MCF 10A (cell line): ENCODE data around the gene LOXL3. TPM values are rescaled to one million over a fixed set of nuclear protein-coding genes. Genes with fewer than 3 reads are reported as not detected.

Experiments
- BruUV-seq: library from RNA; stranded (reverse); fragments of 400-500 nt; replicated peaks from 2 replicates; lab custom pipeline; 2021; lab: Mats Ljungman, UMichigan
- CTCF ChIA-PET: fragments of 300-600 bp; sonication (Branson Sonifier 250); formaldehyde crosslinking; extraction: SDS; loops from one replicate; lab custom pipeline; 2021; ENCODE audit warnings: antibody characterized with exemption, inconsistent platforms; lab: Yijun Ruan, JAX
- POLR2A ChIA-PET: fragments of 300-600, 350-650 bp; sonication (Branson Sonifier 250); formaldehyde crosslinking; extraction: SDS; loops from one replicate; lab custom pipeline; 2020; ENCODE audit warnings: antibody characterized with exemption, inconsistent platforms; lab: Yijun Ruan, JAX
- DNase-seq: peaks from one replicate; pipeline ENCODE4 v3.0.0-alpha.2; 2018; ENCODE audit not compliant: unreplicated experiment
- H3K27ac Mint-ChIP-seq: one replicate; pipeline ENCODE4 v1.8.0; 2022; ENCODE audit warnings: mild to moderate bottlenecking, low read depth, mixed read lengths; ENCODE audit not compliant: unreplicated experiment
- H3K27me3 Mint-ChIP-seq: one replicate; pipeline ENCODE4 v1.8.0; 2022; ENCODE audit warnings: mixed read lengths; ENCODE audit not compliant: insufficient read depth, unreplicated experiment
- H3K36me3 Mint-ChIP-seq: one replicate; pipeline ENCODE4 v1.8.0; 2022; ENCODE audit warnings: mild to moderate bottlenecking, moderate library complexity, mixed read lengths; ENCODE audit not compliant: insufficient read depth, unreplicated experiment
- H3K4me1 Mint-ChIP-seq: one replicate; pipeline ENCODE4 v1.8.0; 2022; ENCODE audit warnings: mixed read lengths; ENCODE audit not compliant: insufficient read depth, unreplicated experiment
- H3K4me3 Mint-ChIP-seq: one replicate; pipeline ENCODE4 v1.8.0; 2022; ENCODE audit warnings: mild to moderate bottlenecking, moderate library complexity, mixed read lengths; ENCODE audit not compliant: unreplicated experiment
- H3K9me3 Mint-ChIP-seq: one replicate; pipeline ENCODE4 v1.8.0; 2022; ENCODE audit warnings: mixed read lengths; ENCODE audit not compliant: unreplicated experiment
- intact Hi-C: fragments of 100-400 bp; cut with micrococcal nuclease; formaldehyde crosslinking; loops from 2 replicates; pipeline ENCODE4 v1.14.1; 2022
- total RNA-seq: library from RNA; stranded (reverse); gene quantifications from 2 replicates; pipeline ENCODE4 v1.2.3, GENCODE V29; 2022
- TF ChIP-seq, protein P1 (sequence below): fragments of 200-600 bp; IDR thresholded peaks from one replicate; pipeline ENCODE4 v1.8.0; 2022; ENCODE audit warnings: antibody characterized with exemption, mild to moderate bottlenecking; ENCODE audit not compliant: unreplicated experiment

Gene LOXL3
- total RNA-seq, 1 experiment from 2014 or later: 0.93 TPM

DNA sequence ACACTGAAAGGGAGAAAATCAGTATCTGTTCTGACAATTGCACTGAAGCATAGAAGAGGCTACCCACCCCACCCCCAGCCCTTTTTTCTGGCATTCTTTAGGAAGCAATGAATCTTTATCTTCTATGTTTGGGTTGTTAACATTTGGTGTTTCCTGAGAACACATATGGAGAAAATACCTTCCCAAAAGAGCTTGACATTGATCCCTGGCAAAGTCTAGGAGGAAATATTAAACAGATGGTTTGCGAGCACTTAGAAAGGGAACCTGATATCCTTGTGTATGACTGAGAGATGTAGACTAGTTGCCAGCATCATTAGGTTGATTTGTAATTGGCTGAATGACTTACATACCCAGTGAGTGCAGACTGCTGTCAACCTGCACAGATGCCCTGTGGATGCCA, 43.7 kb upstream of the LOXL3 start:
- no peak overlapping the region for H3K4me3 Mint-ChIP-seq
- H3K9me3 Mint-ChIP-seq: no peaks in the 10 kb centered on the region
- intact Hi-C loops: no loop called here
- H3K36me3 Mint-ChIP-seq: no peaks in the 10 kb centered on the region
- POLR2A ChIA-PET: interaction anchor here (0.7 kb wide), 1 partner anchor 24 kb away, joined by 3 read pairs; no protein-coding TSS in a partner anchor
- H3K27ac Mint-ChIP-seq: no peak overlapping the region
- DNase-seq: no peak
- TF ChIP-seq, protein P1, sequence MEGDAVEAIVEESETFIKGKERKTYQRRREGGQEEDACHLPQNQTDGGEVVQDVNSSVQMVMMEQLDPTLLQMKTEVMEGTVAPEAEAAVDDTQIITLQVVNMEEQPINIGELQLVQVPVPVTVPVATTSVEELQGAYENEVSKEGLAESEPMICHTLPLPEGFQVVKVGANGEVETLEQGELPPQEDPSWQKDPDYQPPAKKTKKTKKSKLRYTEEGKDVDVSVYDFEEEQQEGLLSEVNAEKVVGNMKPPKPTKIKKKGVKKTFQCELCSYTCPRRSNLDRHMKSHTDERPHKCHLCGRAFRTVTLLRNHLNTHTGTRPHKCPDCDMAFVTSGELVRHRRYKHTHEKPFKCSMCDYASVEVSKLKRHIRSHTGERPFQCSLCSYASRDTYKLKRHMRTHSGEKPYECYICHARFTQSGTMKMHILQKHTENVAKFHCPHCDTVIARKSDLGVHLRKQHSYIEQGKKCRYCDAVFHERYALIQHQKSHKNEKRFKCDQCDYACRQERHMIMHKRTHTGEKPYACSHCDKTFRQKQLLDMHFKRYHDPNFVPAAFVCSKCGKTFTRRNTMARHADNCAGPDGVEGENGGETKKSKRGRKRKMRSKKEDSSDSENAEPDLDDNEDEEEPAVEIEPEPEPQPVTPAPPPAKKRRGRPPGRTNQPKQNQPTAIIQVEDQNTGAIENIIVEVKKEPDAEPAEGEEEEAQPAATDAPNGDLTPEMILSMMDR: no peak
- peaks cover 48% of the 10 kb centered on the region for H3K27me3 Mint-ChIP-seq
- BruUV-seq: no TSS peak
- H3K4me1 Mint-ChIP-seq: peaks cover 12% of the 10 kb centered on the region
- CTCF ChIA-PET: interaction anchor here (6.7 kb wide), 1 partner anchor 10 kb away, joined by 61 read pairs; no protein-coding TSS in a partner anchor

DNA sequence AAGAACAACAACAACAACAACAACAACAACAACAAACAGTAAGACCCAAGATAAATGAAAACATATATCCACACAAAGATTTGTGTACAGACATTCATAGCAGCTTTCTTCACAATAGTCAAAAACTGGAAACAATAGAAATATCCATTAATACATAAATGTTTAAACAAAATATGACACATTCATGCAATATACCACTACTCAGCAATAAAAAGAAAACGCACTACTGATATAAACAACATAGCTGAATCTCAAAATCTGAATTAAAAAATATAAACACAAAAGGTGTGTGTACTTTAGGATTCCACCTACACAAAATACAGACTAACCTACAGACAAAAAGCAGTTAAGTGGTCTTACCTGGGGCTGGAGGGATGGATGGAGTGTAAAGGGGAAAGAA, 42.8 kb upstream of the LOXL3 start:
- TF ChIP-seq, protein P1: no peak
- Mint-ChIP-seq H3K27me3 (peaks cover 48% of the 10 kb centered on the region), H3K4me1 (peaks cover 9% of the 10 kb centered on the region), H3K9me3 (no peaks in the 10 kb centered on the region), H3K4me3 (no peak overlapping the region), H3K36me3 (no peaks in the 10 kb centered on the region), H3K27ac (no peak overlapping the region)
- CTCF ChIA-PET: interaction anchor here (0.6 to 6.7 kb wide), 2 partner anchors 9 to 121 kb away, joined by 3 to 61 read pairs; no protein-coding TSS in a partner anchor
- BruUV-seq: no TSS peak
- intact Hi-C loops: no loop called here
- DNase-seq: no peak
- POLR2A ChIA-PET: no interaction called here

DNA sequence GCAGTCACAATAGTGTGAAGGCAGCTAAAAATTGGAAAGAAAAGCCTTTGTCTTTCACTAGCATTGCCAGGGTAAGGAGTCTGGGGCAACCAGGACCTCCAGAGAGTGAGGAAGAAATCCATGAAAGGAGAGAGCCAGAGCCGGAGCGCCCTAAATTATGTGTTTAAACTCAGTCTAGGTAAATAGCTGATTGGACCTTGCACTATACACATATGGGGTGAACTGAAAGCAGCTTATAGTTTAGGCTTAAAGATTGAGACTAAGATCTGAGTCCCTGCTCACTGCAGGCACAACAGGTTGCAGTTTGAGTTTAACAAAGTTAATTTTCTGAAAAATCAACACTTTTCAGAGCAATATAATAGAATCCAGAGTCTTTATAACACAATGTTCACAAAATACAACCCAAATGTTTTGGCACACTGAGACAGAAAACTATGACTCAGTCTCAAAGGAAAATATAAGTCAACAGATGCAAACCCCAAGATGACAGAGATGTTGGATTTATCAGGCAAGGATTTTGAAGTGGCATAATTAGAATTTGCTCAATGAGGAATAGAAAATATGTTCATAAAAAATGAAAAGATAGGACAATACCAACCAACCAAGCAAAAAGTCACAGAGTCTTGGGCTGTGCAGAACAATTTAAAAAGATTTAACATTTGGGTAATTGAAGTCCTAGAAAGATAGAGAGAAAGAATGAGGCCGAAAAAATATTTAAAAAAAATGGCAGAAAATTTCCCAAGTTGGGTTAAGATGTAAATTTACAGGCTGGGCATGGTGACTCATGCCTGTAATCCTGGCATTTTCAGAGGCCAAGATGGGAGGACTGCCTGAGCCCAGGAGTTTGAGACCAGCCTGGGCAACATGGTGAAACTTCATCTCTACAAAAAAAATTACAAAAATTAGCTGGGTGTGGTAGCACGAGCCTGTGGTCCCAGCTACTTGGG, 40.4 kb upstream of the LOXL3 start:
- peaks cover 9% of the 10 kb centered on the region for H3K4me1 Mint-ChIP-seq
- intact Hi-C loops: no loop called here
- CTCF ChIA-PET: interaction anchor here (0.6 to 1.0 kb wide), 2 partner anchors 110 to 123 kb away, joined by 3 to 6 read pairs; no protein-coding TSS in a partner anchor
- TF ChIP-seq, protein P1: no peak
- BruUV-seq: no TSS peak
- H3K27me3 Mint-ChIP-seq: peaks cover 34% of the 10 kb centered on the region
- no peak for DNase-seq
- H3K4me3 Mint-ChIP-seq: no peak overlapping the region
- POLR2A ChIA-PET: no interaction called here
- no peak overlapping the region for H3K27ac Mint-ChIP-seq
- H3K9me3 Mint-ChIP-seq: no peaks in the 10 kb centered on the region
- no peaks in the 10 kb centered on the region for H3K36me3 Mint-ChIP-seq

DNA sequence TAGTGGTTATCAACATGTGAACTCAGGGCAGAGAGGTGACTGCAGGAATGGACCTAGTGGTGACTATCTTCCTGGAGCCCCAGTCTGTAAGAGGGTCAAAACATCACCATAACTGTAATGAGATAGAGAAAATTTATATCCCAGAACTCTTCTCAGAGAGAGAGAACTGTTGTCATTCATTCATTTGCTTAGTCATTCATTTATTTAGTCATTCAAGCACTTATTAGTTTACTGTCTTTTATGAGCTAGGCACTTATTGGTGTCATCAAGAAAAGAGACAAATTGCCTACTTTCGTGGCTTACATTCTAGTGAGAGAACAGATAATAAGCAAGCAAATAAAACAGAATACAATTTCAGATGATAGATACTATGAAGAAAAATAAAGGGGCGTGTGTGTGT, 34.9 kb upstream of the LOXL3 start:
- no peak for DNase-seq
- intact Hi-C loops: loop anchor here (5.0 kb wide), 2 partner anchors 41 to 336 kb away; no protein-coding TSS in a partner anchor
- Mint-ChIP-seq H3K27ac (no peak overlapping the region), H3K9me3 (no peaks in the 10 kb centered on the region), H3K27me3 (peaks cover 13% of the 10 kb centered on the region), H3K4me1 (peaks cover 1% of the 10 kb centered on the region), H3K36me3 (no peaks in the 10 kb centered on the region), H3K4me3 (no peak overlapping the region)
- TF ChIP-seq, protein P1: no peak
- no TSS peak for BruUV-seq
- ChIA-PET POLR2A (interaction anchor here (0.6 to 5.3 kb wide), 5 partner anchors 57 to 341 kb away, joined by 3 to 46 read pairs (median 11); partner anchors contain the start of genes AUP1, CCDC142, HTRA2 and MRPL53), CTCF (interaction anchor here (0.5 to 11.6 kb wide), 32 partner anchors 11 to 1696 kb away, joined by 3 to 203 read pairs (median 5); partner anchors contain the start of genes AUP1, CCDC142, DQX1 and HTRA2)
